GM08714 (cell line): ENCODE results near the gene FLRT3.

Experiments
- H3K4me3 ChIP-seq: fragments of 200-500 bp; sonication (Bioruptor generic); 2 replicates; pipeline ENCODE4 v1.5.1; 2014; ENCODE audit warnings: mild to moderate bottlenecking, low read length, inconsistent platforms
- ZNF274 ChIP-seq: IDR thresholded peaks from 2 replicates; pipeline ENCODE4 v1.6.1; 2012; ENCODE audit warnings: mild to moderate bottlenecking, low read depth, low read length

Gene FLRT3

DNA sequence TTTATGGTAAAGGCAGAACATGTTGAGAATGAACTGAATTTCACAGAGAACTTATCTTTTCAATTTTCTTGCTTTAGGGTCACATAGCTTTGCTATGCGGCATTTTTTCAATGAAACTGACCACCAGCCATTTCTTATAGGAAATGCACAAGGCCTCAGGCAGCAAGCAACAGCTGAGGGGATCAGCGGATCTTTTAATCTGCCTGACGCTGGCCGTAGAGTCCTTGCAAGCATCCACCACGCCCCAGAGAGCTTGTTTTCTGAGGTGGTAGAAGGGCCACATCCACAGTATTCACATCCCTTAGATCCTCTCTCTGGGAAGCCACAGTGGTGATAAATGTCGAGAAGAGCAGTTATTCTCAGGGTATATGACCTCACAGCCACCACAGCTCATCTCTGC, 34.3 kb downstream of the FLRT3 start:
- no peak overlapping the region for H3K4me3 ChIP-seq
- TF ChIP-seq ZNF274, result no peak

DNA sequence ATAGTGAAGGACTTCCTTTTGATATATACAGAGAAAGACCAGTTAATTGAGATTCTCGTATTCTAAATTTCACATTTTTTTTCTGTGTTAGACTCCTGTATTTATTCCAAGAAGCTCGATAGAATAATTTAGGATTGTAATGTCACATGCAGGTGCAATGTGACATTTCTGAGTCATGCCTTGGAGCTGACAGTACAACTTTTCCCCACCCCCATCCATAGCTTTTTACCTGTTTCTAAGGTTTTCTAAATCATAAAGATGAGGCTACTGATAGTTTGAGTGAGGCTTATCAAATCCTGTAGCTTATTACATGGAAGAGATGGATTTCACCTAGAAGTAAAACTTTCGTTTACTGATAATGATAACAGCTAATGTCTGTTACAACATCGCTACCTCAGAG, 37.6 kb downstream of the FLRT3 start:
- no peak for TF ChIP-seq ZNF274
- H3K4me3 ChIP-seq, result no peak overlapping the region

DNA sequence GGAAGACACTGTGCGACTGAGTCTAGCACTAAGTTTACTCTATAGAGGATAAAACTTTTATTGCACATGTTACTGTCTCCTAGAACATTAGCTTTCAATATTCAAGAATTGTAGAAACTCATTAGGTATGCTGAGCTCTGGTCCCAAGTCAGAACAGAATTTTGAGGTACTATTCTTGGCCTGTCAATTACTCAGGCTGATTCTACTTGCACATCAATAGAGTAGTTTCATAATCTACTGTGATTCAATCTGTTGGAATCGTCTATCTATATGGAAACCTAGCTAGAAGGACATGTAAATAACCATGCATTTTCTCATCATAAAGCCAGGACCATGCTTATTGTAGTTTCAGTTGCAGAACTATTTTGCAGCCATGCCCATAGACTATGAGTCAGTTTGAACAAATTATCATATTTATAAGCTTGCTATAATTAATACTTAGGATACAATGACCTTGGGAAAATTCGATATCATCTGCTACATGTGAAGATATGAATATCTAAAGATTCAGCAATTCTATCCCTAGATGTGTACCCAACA, 41.6 kb downstream of the FLRT3 start:
- TF ChIP-seq ZNF274, result no peak
- no peak overlapping the region for H3K4me3 ChIP-seq

DNA sequence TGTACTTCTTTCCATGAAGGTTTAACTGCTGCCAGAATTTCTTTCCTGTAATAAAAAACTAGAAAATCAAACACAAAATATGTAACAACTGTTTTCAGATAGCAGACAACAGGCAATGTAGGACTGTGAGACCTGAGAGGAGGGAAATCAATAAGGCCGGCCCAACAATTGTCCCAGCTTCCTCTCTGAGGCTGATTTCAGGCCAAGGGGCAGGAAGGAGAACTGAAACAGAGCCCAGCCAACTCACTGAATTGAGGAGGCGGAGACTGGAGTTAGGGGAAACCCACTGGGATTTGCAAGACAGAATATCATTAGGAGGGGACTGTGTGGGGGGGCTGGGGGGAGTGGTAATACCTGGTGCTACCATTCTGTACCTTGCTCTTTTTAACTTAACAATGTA, 42.2 kb downstream of the FLRT3 start:
- H3K4me3 ChIP-seq, result no peak overlapping the region
- no peak for TF ChIP-seq ZNF274

DNA sequence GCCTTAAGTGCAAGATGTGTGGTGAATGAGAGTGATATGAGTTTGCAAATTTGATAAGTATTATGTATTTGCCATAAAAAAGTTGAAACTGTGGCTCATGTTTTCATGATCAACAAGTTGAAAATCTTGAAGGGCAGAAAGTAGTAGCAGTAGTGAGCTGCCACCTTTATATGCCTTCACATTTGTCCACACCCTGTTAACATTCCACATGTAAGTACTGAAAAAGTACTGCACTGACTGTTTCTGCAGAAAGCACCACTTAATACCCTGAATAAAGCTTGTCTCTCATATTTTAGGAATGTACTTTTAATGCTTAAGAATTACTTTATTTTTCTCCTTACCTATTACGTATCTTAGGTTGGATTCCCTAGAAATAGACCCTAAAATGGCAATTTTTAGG, 45.9 kb downstream of the FLRT3 start:
- no peak overlapping the region for H3K4me3 ChIP-seq
- TF ChIP-seq ZNF274, result no peak

DNA sequence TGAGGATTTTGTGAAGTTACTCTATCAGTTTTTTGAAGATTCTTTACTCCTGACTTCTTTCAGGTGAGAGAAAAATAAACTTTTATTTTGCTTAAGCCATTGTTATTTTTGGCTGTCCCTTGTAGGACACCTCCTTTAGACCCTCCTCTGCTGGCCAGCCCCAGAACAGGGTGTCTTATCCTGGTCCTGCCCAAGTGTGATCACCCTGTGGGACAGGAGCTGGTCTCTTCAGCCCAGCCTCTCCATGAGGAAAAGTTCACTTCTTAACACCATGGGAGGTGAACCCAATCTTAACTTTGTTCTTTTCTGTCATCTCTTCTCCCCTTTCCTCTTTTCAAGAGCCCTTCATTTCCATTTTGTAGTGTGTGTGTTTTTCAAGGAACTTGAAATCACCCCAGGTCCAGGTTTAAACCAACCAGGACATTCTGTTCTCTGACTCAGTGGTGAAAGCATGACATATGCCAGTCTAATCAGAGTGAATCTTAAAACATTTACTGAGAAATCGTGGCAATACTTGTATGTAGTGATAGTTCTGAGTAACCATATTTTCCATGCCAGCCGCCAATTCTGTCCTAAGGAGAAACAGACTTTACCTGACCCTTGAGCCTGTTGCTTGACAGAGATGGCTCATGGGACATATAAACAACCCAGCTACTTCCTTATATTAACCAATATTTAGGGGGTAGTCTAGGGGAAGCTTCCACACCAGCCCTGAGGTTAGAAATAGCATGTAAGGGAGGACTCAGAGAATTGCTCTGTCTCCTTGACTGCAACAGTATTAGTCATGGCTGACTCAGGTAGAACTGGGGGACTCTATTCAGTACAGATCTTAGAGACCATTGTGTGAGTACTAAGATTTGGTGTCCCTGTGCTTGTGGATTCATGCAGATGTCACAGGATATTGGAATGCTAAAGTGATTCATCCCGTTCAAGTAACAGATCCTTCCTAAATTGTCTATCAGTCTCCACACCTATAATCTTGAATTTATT, 48.8 kb downstream of the FLRT3 start:
- H3K4me3 ChIP-seq, result no peak overlapping the region
- no peak for TF ChIP-seq ZNF274

DNA sequence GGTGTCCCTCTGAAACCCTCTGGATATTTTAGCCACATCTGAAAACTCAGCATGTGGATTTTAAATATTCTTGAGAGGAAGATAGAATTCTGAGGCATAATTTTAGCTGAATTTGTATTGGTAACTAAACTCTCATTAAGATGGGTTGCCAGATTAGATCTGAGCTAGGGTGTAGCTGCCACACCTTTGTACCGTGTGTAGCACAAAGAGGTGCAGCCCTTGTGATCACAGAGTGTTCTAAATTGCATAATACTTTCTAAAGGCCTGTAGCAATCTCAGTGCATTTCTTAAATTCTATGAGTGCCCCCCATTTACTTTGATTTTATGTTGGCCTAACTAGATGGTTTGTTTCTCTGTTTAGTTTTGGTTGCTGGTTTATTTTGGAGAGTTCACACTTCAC, 53.0 kb downstream of the FLRT3 start:
- H3K4me3 ChIP-seq, result no peak overlapping the region
- no peak for TF ChIP-seq ZNF274

DNA sequence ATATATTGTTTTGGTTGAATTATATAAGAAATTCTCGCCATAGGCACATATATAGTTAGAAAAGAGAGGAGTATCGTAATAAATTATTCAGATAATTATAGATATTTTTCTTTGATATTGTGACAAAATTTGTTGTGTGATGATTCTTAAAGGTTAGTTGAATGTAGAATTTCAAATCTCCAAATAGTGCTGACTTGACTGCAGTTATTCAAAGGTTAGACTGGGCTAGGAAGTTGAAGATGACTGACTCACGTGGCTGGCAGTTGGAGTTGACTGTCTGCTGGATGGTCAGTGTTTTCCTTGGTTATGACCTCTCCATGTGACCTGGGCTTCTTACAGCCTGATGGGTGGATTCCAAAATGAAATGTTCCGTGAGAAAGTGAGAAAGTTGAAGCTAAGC, 55.3 kb downstream of the FLRT3 start:
- no peak for TF ChIP-seq ZNF274
- H3K4me3 ChIP-seq, result no peak overlapping the region
